GM13977 (cell line): ENCODE data around the gene SPIN1.

ENCODE experiments used
- DNase-seq: peaks from one replicate; pipeline ENCODE4 v3.0.0; 2012; ENCODE audit warnings: low spot score
- CTCF ChIP-seq: IDR thresholded peaks from 2 replicates; pipeline ENCODE4 v1.5.1; 2012; ENCODE audit warnings: mild to moderate bottlenecking, control low read depth; ENCODE audit not compliant: insufficient read depth; ENCODE audit errors: extremely low read depth, missing control alignments
- in situ Hi-C: fragments of 300-500 bp; cut with MboI; formaldehyde crosslinking; loops from one replicate; pipeline ENCODE4 v1.12.0; 2022; ENCODE audit warnings: low sequenced_read_pairs, low pct_unique_long_range_greater_than_20kb, mixed read lengths, inconsistent platforms; ENCODE audit not compliant: unreplicated experiment

SPIN1 gene

DNA sequence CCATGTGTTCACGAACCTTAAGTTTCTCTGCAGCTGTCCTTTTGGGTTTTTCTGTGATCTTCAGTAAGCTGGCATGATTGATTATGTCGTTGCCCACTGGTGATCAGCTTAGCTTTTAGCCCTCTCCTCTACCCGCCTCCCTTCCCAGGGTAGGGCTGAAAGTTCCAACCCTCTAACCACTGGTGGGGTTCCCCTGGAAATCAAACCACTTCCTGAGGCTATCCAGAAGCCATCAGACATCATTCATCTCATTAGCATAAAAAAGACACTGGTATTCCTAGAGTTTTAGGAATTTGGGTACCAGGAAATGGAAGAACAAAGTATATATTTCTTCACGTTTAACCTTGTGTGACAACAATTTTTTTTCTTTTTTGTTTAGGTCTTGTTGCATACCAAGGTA, 29.8 kb downstream of the SPIN1 start:
- in situ Hi-C loops = no loop called here
- no peak for TF ChIP-seq CTCF
- no peak for DNase-seq

- in situ Hi-C loops = no loop called here
- DNase-seq = no peak
- no peak for TF ChIP-seq CTCF
Measured at GRCh38 chr9:88418715-88419540, 30.7 kb downstream of the SPIN1 start.

- DNase-seq = no peak
- TF ChIP-seq CTCF = no peak
- in situ Hi-C loops = no loop called here
Measured at GRCh38 chr9:88420227-88420626, 32.0 kb downstream of the SPIN1 start.

GRCh38 chr9:88421348-88421747, 33.1 kb downstream of the SPIN1 start:
- no peak for TF ChIP-seq CTCF
- in situ Hi-C loops = no loop called here
- DNase-seq = no peak

DNA sequence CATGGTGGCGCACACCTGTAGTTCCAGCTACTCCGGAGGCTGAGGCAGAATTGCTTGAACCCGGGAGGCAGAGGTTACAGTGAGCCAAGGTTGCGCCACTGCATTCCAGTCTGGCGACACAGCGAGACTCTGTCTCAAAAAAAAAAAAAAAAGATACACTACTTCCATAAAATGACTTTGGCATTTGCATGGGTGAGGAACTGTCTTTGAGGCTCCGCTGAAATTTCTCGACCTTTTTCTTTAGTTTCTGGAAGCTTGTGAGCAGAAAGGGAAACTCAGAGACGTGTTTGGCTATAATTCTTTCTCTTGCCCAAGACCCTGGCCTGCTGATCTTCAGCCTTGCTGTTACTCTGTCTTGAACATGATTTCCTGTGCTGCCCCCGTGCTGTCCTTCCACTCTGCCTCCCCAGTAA, 37.3 kb downstream of the SPIN1 start:
- no peak for DNase-seq
- no peak for TF ChIP-seq CTCF
- in situ Hi-C loops = no loop called here

DNA sequence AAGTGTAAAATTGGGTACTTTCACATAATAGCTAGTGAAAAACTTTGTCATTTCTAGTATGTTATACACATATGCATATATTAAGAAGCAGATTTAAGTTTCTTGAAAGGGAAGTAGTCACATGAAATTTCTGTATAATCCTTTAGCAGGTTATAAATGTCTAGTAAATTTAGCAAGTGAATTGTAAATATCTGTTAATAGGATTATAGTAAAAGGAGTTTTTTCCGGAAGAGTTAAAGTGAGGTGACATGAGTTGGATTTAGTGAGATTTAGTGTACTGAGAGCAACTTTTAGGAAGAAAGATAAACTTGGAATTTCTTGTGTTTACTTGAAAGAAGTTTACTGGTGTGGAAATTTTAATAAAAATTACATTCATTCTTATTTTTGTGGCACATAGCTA, 38.4 kb downstream of the SPIN1 start:
- TF ChIP-seq CTCF = no peak
- in situ Hi-C loops = no loop called here
- DNase-seq = no peak
